ENCODE measurements around the gene ZNF324B.
"Not testable (repeated sequence)": the region's sequence is repeated elsewhere in the genome, so short reads cannot be mapped to it uniquely, and the experiment has no call there.

ZNF324B gene

DNA sequence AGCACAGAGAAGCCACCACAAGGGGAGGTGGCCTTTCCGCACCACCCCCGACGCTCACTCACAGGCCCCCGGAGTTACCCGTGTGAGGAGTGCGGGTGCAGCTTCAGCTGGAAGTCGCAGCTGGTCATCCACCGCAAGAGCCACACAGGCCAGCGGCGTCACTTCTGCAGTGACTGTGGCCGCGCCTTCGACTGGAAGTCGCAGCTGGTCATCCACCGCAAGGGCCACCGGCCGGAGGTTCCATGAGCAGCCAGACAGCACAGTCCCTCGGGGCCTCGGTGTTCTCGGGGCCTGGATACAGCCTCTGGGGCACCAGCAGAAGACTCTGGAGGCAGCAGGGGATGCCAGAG, 29.0 kb downstream of the ZNF324B start:
- no peak for DNase-seq (ENCODE audit: low read depth)

DNA sequence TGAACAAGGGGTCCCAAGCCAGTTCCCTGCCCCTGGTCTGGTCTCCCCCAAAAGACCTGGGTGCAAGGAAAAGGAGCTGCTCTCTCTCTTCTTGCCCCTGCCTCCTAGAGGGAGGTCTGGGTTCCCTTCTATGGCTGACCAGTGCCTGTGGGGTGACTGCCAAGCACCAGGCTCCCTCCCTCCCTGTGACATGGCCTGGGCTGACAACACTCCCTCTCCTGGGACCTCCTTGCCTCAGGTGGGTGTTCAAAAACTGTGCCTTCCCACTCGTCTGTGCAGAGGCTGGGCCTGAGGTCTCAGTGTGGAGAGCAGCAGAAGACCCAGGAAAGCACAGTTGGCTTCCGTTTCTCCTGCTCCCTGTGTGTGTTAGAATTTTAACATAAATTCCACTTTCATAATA, 29.4 kb downstream of the ZNF324B start:
- DNase-seq (ENCODE audit: low read depth), result no peak

DNA sequence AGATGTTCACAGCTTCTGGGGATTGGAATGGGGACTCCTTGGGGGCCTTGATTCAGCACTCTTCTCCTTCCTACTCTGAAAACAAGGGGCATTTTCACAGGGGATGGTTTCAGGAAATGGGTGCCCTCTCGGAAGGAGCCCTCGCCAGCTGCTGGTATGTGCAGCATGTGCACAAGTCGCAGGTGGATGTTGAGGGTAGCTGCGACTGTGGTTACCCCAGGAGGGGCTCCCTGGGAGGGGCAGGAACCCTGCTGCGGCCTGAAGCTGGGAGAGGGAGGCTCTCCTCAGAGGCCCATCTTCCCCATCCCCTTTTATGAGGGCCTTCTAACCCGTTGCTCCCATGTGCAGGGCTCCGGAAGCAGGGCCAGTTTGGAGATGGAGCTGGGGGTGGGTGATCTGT, 30.9 kb downstream of the ZNF324B start:
- DNase-seq (ENCODE audit: low read depth), result no peak

DNA sequence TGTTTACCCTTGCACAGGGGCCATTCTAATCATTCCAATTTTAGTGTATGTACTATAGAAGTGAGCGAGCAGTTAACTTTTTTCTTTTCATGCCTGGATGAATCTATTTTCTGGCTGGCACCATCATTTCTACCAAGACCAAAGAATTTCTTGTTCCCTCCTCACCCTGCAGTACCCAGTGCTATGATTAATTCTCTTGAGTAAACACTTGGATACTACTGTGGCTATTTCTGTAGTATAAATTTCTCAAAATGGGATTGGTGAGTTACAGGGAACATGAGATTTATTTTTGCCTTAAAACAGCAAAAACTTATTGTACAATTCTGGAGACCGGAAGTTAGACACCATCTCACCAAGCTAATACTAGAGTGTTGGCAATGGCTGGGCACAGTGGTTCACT, 32.4 kb downstream of the ZNF324B start:
- DNase-seq (ENCODE audit: low read depth), result no peak

DNA sequence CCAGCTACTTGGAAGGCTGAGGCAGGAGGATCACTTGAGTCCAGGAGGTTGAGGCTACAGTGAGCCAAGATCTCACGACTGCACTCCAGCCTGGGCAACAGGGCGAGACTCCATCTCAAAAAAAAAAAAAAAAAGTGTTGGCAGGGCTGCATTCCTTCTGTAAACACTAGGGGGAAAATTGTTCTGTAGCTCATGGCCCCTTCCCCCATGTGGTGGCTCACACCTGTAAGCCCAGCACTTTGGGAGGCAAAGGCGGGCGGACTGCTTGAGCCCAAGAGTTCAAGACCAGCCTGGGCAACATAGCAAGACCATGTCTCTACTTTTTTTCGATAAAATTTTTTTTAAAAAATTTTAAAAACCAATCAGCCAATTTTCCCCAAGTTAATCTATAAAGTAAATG, 32.9 kb downstream of the ZNF324B start:
- not testable (repeated sequence) for DNase-seq (ENCODE audit: low read depth)

DNA sequence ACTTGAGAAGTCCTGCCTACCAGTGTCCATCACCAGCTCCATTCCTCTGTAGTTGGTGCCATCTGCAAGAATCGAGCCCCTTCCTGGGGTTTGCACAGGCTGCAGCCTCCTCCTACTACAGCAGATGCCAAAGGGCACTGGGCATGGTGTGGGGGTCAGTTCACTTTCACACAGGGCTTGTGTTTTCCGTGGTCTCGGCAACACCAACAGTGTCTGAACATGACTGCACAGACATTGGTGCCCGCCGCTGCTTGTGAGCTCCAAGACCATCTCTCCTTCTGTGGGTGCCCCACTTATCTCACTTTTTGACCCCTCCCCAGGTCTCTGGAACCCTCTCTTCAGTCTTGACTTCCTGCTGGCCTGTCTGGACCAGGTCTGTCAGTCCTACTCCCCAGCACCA, 40.0 kb downstream of the ZNF324B start:
- DNase-seq (ENCODE audit: low read depth), result no peak

DNA sequence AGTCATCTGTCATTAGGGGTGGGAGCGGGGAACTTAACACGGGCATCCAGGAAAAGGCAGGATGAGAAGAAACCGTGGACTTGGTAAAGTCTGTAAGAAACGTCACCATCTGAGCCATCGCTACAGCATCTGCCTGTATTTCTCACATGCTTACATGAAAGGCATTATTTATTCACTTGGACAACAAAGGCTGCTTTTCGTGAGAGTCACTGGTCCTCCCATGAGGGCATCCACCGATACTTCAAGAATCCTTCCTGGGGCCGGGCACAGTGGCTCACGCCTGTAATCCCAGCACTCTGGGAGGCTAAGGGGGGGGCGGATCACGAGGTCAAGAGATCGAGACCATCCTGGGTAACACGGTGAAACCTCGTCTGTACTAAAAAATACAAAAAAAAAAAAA, 40.8 kb downstream of the ZNF324B start:
- no peak for DNase-seq (ENCODE audit: low read depth)

DNA sequence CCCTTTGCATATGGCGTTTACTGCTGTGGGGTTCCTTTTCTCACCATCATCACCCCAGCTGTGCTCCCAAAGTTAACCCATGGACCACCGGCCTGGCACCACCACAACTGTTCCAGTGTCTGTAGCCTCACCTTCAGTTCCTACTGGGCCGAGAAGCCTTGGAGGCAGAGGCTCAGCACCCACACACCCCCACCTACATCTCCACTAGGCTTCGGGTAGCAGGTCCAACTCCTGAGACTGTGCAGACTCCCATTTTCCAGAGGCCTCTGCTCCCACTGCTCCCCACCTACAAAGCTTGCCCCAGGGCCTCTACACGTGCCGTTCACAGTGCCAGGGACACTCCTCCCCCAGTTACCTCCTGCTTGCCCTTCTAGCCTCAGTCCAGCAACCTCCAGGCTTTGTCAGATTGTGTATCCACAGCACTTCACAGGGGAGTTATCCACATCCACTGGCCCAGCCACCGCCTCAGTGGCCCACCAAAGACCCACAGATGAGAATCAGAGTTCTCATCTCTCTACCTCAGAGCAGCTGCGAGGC, 46.3 kb downstream of the ZNF324B start:
- no peak for DNase-seq (ENCODE audit: low read depth)

DNA sequence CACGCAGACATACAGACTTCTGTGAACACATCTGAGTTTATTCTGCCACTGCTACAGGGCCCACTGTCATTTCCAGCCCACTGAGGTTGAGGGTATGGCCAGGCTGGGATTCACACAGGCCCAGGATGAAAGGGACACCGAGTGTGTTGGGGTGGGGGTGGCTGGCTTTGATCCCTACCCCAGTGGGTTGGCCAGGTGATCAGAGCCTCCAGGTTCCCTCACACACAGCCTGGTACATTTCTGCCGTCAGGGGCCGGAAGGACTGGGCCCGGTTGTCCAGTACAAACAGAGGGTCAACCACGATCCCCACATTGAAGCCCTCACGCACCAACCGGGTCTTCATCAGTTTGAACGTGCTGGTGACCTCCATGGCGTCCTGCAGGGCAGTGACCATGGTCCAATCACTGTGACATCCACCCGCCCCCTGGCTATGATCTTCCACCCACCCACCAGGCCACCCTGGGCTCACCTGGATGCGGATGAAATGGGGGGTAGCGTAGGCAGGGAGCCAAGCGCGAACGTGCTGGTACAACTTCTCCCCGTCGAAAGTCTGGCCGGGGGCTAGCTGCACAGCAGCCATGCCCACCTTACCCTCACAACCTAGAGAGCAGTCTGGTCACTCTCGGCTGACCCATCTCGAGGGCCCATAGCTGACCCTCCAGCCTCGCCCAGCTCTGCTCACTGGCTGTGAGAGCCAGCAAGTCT, 47.0 kb downstream of the ZNF324B start:
- no peak for DNase-seq (ENCODE audit: low read depth)

DNA sequence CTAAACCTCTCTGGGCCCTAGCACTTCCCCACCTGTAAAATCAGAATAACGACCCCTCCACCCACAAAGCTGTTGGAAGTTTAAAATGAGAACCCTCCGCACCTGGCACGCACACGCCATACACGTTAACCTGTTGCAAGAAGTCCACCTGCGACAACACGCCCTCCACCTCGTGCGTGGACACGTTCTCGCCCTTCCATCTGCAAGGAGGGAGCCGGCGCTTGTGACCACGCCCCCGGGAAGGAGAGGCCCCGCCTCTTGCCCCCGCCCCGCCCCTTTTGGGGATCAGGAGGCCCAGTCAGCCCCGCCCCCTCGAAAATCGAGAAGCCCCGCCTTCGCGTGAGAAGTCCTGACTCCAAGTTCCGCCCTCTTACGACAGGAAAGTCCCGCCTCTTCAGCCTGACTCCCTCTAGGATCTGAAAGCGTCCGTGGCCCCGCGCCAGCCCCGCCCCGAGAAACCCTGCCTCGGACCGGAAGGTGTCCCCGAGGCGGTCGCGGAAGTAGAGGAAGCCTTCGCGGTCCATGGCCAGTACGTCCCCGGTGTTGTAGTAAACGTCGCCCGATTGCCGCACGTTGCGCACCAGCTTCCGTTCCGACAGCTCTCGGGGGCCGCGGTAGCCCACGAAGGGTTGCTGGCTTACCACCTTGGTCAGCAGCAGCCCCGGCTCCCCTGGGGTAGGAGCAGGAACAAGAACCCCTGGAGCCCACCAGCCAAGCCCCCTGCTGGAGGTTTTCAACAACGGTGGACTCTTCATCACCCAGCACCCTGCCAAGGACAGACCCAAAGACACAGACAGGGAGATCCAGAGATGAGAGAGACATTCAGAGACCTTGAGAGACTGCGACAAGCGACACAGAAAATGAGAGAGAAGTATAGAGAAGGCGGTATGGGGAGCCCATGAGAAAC, 47.9 kb downstream of the ZNF324B start:
- DNase-seq (ENCODE audit: low read depth), result peak; percentile 99

DNA sequence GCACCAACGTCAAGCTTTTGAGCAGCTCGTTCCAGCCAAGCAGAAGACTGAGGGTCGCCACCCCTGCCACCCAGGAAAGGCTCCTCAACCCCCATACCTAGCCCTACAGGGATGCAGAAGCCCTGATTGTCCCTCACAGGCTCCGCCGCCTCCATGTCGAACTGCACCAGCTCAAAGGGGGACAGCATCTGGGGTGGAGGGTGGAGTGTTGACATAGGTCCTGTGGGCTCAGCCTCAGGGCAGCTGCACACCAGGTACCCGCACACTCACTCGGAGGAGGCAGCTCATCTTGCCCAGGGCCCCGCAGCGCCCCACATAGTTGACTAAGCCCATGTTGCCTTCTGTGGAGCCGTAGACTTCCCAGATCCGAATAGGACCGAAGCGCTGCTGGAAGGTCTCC, 48.8 kb downstream of the ZNF324B start:
- no peak for DNase-seq (ENCODE audit: low read depth)
